WTC11 (cell line): ENCODE measurements around the gene CACNA1F. TPM values are rescaled to one million over a fixed set of nuclear protein-coding genes. Genes with fewer than 3 reads are reported as not detected.

Experiments
- ATAC-seq: fragments of 200-7000 bp; cut with Tn5 transposase; 2 replicates; pipeline ENCODE4 v1.10.0; 2021; ENCODE audit warnings: mild to moderate bottlenecking, moderate library complexity
- CTCF ChIA-PET: fragments of 300-600 bp; sonication (Branson Sonifier 250); formaldehyde crosslinking; loops from one replicate; lab custom pipeline; 2021; ENCODE audit warnings: antibody characterized with exemption; lab: Charles Lee
- POLR2A ChIA-PET: fragments of 350-600 bp; sonication (Branson Sonifier 250); formaldehyde crosslinking; loops from one replicate; lab custom pipeline; 2021; ENCODE audit warnings: antibody characterized with exemption; lab: Charles Lee
- DNase-seq: peaks from one replicate; pipeline ENCODE4 v3.0.0; 2021; ENCODE audit warnings: low spot score
- H3K27ac Mint-ChIP-seq: 2 replicates; pipeline ENCODE4 v1.8.0; 2021; ENCODE audit warnings: mixed read lengths
- H3K27me3 Mint-ChIP-seq: 2 replicates; pipeline ENCODE4 v1.8.0; 2021; ENCODE audit warnings: low read depth, mild to moderate bottlenecking, moderate library complexity, mixed read lengths
- H3K36me3 Mint-ChIP-seq: 2 replicates; pipeline ENCODE4 v1.8.0; 2021; ENCODE audit warnings: mixed read lengths
- H3K4me1 Mint-ChIP-seq: 2 replicates; pipeline ENCODE4 v1.8.0; 2022; ENCODE audit warnings: mixed read lengths
- H3K4me3 Mint-ChIP-seq: 2 replicates; pipeline ENCODE4 v1.8.0; 2021; ENCODE audit warnings: mild to moderate bottlenecking, moderate library complexity, mixed read lengths
- H3K9me3 Mint-ChIP-seq: 2 replicates; pipeline ENCODE4 v1.8.0; 2021; ENCODE audit warnings: mixed read lengths
- ATF1 ChIP-seq: sonication (generic); formaldehyde crosslinking; IDR thresholded peaks from 2 replicates; pipeline ENCODE4 v1.8.1; 2023; ENCODE audit warnings: mild to moderate bottlenecking, moderate library complexity, missing genetic modification reagents
- FOXJ3 ChIP-seq: sonication (generic); formaldehyde crosslinking; IDR thresholded peaks from 2 replicates; pipeline ENCODE4 v1.9.0; 2021; ENCODE audit warnings: missing genetic modification reagents, mild to moderate bottlenecking, borderline replicate concordance
- GTF2I ChIP-seq: fragments of 250-450 bp; sonication (Bioruptor Pico); conservative IDR thresholded peaks from 2 replicates; pipeline ENCODE4 v1.4.0; 2021; ENCODE audit warnings: mild to moderate bottlenecking
- KAT7 ChIP-seq: sonication (generic); formaldehyde crosslinking; IDR thresholded peaks from 2 replicates; pipeline ENCODE4 v1.8.1; 2023; ENCODE audit warnings: missing genetic modification reagents, mild to moderate bottlenecking, borderline replicate concordance
- MYBL2 ChIP-seq: sonication (generic); formaldehyde crosslinking; IDR thresholded peaks from 2 replicates; pipeline ENCODE4 v1.8.1; 2023; ENCODE audit warnings: mild to moderate bottlenecking, moderate library complexity, missing genetic modification reagents
- NR1H2 ChIP-seq: sonication (generic); formaldehyde crosslinking; IDR thresholded peaks from 2 replicates; pipeline ENCODE4 v1.9.0; 2021; ENCODE audit warnings: mild to moderate bottlenecking, moderate library complexity, missing genetic modification reagents
- NR2C2 ChIP-seq: sonication (generic); formaldehyde crosslinking; IDR thresholded peaks from 2 replicates; pipeline ENCODE4 v1.8.0; 2022; ENCODE audit warnings: mild to moderate bottlenecking, missing genetic modification reagents
- RORB ChIP-seq: fragments of 250-450 bp; sonication (Bioruptor Pico); IDR thresholded peaks from 2 replicates; pipeline ENCODE4 v1.9.0; 2021; ENCODE audit warnings: mild to moderate bottlenecking
- ZNF396 ChIP-seq: fragments of 250-450 bp; sonication (Bioruptor Pico); IDR thresholded peaks from 2 replicates; pipeline ENCODE4 v1.8.0; 2021; ENCODE audit warnings: mild to moderate bottlenecking, moderate library complexity, borderline replicate concordance
- total RNA-seq: library from RNA; stranded (reverse); gene quantifications from 3 replicates; pipeline ENCODE4 v1.2.3, GENCODE V29; 2021
- TF ChIP-seq, protein P1 (sequence below): sonication (generic); formaldehyde crosslinking; IDR thresholded peaks from 2 replicates; pipeline ENCODE4 v1.8.0; 2023; ENCODE audit warnings: missing genetic modification reagents, mild to moderate bottlenecking, borderline replicate concordance
- TF ChIP-seq, protein P2 (sequence below): sonication (generic); formaldehyde crosslinking; IDR thresholded peaks from 2 replicates; pipeline ENCODE4 v1.8.0; 2022; ENCODE audit warnings: mild to moderate bottlenecking, missing genetic modification reagents
- TF ChIP-seq, protein P3 (sequence below): sonication (generic); formaldehyde crosslinking; IDR thresholded peaks from 2 replicates; pipeline ENCODE4 v1.8.1; 2023; ENCODE audit warnings: mild to moderate bottlenecking, missing genetic modification reagents, moderate library complexity
- TF ChIP-seq, protein P4 (sequence below): fragments of 250-450 bp; sonication (Bioruptor Pico); conservative IDR thresholded peaks from 2 replicates; pipeline ENCODE4 v1.9.0; 2021; ENCODE audit warnings: mild to moderate bottlenecking
- TF ChIP-seq, protein P5 (sequence below): sonication (generic); formaldehyde crosslinking; IDR thresholded peaks from 2 replicates; pipeline ENCODE4 v1.8.1; 2022; ENCODE audit warnings: low read depth, mild to moderate bottlenecking, moderate library complexity, missing genetic modification reagents, borderline replicate concordance
- TF ChIP-seq, protein P6 (sequence below): fragments of 250-450 bp; sonication (Bioruptor Pico); IDR thresholded peaks from 2 replicates; pipeline ENCODE4 v1.9.0; 2021; ENCODE audit warnings: mild to moderate bottlenecking, borderline replicate concordance

CACNA1F gene
- total RNA-seq, 1 experiment from 2014 or later: 1.6 TPM

DNA sequence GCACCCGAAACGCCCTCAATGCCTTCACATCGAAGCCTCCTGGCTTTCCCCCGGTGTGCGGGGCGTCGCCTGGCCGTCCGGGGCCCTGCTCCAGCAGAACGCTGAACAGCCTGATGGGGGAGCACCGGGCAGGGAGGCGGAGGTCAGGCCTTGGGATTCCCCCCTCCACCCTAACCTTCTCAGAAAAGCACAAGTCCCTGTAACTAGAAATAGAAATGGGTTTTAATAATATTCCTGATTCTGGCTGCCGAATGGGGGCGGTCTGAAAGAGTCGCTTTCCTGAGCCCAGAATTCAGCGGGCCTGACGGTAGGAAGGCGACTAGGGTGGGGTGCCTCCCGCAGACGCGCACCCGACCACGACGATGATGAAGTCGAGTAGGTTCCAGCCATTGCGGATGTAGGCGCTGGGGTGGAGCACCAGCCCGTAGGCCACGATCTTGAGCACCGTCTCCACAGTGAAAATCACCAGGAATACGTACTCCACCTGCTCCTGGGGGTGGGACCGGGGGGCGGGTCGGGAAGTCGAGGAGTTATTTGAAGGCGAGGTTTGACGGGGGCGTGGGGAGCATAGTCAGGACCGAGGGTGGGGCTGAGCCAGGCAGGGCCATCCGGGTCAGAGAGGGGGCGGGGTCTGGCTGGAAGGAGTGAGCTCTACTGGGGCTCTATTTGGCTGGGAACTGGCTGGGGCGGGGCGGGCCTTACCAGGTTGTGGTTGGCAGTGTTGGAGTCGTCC is 2.5 kb downstream of the CACNA1F start (continued):
- TF ChIP-seq, protein P1, sequence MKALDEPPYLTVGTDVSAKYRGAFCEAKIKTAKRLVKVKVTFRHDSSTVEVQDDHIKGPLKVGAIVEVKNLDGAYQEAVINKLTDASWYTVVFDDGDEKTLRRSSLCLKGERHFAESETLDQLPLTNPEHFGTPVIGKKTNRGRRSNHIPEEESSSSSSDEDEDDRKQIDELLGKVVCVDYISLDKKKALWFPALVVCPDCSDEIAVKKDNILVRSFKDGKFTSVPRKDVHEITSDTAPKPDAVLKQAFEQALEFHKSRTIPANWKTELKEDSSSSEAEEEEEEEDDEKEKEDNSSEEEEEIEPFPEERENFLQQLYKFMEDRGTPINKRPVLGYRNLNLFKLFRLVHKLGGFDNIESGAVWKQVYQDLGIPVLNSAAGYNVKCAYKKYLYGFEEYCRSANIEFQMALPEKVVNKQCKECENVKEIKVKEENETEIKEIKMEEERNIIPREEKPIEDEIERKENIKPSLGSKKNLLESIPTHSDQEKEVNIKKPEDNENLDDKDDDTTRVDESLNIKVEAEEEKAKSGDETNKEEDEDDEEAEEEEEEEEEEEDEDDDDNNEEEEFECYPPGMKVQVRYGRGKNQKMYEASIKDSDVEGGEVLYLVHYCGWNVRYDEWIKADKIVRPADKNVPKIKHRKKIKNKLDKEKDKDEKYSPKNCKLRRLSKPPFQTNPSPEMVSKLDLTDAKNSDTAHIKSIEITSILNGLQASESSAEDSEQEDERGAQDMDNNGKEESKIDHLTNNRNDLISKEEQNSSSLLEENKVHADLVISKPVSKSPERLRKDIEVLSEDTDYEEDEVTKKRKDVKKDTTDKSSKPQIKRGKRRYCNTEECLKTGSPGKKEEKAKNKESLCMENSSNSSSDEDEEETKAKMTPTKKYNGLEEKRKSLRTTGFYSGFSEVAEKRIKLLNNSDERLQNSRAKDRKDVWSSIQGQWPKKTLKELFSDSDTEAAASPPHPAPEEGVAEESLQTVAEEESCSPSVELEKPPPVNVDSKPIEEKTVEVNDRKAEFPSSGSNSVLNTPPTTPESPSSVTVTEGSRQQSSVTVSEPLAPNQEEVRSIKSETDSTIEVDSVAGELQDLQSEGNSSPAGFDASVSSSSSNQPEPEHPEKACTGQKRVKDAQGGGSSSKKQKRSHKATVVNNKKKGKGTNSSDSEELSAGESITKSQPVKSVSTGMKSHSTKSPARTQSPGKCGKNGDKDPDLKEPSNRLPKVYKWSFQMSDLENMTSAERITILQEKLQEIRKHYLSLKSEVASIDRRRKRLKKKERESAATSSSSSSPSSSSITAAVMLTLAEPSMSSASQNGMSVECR: no peak
- no peak for TF ChIP-seq NR2C2 (CRISPR knock-in tag)
- TF ChIP-seq, protein P2, sequence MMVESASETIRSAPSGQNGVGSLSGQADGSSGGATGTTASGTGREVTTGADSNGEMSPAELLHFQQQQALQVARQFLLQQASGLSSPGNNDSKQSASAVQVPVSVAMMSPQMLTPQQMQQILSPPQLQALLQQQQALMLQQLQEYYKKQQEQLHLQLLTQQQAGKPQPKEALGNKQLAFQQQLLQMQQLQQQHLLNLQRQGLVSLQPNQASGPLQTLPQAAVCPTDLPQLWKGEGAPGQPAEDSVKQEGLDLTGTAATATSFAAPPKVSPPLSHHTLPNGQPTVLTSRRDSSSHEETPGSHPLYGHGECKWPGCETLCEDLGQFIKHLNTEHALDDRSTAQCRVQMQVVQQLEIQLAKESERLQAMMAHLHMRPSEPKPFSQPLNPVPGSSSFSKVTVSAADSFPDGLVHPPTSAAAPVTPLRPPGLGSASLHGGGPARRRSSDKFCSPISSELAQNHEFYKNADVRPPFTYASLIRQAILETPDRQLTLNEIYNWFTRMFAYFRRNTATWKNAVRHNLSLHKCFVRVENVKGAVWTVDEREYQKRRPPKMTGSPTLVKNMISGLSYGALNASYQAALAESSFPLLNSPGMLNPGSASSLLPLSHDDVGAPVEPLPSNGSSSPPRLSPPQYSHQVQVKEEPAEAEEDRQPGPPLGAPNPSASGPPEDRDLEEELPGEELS (CRISPR knock-in tag): no peak
- TF ChIP-seq GTF2I (CRISPR knock-in tag): no peak
- no peak for TF ChIP-seq FOXJ3
- TF ChIP-seq, protein P3, sequence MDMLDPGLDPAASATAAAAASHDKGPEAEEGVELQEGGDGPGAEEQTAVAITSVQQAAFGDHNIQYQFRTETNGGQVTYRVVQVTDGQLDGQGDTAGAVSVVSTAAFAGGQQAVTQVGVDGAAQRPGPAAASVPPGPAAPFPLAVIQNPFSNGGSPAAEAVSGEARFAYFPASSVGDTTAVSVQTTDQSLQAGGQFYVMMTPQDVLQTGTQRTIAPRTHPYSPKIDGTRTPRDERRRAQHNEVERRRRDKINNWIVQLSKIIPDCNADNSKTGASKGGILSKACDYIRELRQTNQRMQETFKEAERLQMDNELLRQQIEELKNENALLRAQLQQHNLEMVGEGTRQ (CRISPR knock-in tag): no peak
- TF ChIP-seq ATF1 (CRISPR knock-in tag): no peak
- TF ChIP-seq KAT7 (CRISPR knock-in tag): no peak
- TF ChIP-seq ZNF396 (CRISPR knock-in tag): no peak

DNA sequence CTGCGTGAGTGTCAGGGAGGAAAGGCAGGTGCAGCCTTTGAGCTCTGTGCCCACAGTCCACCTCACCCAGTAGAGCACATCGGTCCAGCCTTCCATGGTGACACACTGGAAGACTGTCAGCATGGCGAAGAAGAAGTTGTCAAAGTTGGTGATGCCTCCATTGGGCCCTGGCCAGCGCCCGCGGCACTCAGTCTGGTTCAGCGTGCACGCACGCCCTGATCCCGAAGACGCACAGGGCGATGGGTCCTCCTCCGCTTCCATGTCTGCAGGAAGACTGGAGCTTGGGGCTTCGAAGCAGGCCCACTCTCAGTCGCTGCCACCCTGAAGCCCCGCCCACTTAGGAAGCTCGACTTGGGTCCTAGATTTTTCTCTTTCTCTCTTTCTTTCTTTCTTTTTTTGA is 5.0 kb downstream of the CACNA1F start:
- Mint-ChIP-seq H3K36me3 (no peaks in the 10 kb centered on the region), H3K9me3 (no peaks in the 10 kb centered on the region), H3K4me3 (no peak overlapping the region), H3K4me1 (peaks cover 10% of the 10 kb centered on the region), H3K27me3 (peaks cover 20% of the 10 kb centered on the region), H3K27ac (no peak overlapping the region)
- no peak for ATAC-seq
- ChIA-PET POLR2A (no interaction called here), CTCF (interaction anchor here (0.6 to 2.3 kb wide), 4 partner anchors 10 to 43 kb away, joined by 4 to 13 read pairs (median 7); no protein-coding TSS in a partner anchor)
- TF ChIP-seq, protein P4, sequence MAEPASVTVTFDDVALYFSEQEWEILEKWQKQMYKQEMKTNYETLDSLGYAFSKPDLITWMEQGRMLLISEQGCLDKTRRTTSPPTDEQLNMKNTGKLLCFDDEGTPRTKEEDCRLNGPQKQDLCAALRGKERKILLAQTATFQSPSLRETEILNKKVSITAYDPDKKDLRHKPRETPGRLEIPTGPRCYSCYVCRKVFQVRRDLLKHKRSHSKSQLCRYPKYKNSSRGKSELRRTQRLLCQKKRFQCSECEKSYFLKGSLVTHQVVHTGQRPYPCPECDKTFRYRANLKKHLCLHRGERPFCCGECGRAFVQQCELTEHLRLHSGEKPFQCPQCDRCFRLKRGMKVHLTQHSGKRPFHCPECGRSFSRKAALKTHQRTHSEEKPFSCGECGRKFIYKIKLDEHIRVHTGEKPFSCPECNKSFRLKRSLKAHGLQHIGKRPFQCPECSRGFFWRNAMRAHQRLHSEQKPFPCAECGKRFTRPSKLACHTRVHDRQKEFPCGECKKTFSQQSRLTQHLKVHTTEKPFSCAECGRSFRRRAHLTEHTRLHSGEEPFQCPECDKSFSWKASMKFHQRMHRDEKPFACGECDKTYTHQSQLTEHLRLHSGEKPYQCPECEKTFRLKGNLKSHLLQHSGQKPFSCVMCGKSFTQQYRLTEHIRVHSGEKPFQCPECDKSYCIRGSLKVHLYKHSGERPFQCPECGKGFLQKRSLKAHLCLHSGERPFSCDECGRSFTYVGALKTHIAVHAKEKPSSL (CRISPR knock-in tag): no peak
- TF ChIP-seq, protein P5, sequence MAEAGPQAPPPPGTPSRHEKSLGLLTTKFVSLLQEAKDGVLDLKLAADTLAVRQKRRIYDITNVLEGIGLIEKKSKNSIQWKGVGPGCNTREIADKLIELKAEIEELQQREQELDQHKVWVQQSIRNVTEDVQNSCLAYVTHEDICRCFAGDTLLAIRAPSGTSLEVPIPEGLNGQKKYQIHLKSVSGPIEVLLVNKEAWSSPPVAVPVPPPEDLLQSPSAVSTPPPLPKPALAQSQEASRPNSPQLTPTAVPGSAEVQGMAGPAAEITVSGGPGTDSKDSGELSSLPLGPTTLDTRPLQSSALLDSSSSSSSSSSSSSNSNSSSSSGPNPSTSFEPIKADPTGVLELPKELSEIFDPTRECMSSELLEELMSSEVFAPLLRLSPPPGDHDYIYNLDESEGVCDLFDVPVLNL: no peak
- TF ChIP-seq NR1H2 (CRISPR knock-in tag) (no peak), RORB (CRISPR knock-in tag) (no peak), MYBL2 (no peak)
- TF ChIP-seq, protein P6, sequence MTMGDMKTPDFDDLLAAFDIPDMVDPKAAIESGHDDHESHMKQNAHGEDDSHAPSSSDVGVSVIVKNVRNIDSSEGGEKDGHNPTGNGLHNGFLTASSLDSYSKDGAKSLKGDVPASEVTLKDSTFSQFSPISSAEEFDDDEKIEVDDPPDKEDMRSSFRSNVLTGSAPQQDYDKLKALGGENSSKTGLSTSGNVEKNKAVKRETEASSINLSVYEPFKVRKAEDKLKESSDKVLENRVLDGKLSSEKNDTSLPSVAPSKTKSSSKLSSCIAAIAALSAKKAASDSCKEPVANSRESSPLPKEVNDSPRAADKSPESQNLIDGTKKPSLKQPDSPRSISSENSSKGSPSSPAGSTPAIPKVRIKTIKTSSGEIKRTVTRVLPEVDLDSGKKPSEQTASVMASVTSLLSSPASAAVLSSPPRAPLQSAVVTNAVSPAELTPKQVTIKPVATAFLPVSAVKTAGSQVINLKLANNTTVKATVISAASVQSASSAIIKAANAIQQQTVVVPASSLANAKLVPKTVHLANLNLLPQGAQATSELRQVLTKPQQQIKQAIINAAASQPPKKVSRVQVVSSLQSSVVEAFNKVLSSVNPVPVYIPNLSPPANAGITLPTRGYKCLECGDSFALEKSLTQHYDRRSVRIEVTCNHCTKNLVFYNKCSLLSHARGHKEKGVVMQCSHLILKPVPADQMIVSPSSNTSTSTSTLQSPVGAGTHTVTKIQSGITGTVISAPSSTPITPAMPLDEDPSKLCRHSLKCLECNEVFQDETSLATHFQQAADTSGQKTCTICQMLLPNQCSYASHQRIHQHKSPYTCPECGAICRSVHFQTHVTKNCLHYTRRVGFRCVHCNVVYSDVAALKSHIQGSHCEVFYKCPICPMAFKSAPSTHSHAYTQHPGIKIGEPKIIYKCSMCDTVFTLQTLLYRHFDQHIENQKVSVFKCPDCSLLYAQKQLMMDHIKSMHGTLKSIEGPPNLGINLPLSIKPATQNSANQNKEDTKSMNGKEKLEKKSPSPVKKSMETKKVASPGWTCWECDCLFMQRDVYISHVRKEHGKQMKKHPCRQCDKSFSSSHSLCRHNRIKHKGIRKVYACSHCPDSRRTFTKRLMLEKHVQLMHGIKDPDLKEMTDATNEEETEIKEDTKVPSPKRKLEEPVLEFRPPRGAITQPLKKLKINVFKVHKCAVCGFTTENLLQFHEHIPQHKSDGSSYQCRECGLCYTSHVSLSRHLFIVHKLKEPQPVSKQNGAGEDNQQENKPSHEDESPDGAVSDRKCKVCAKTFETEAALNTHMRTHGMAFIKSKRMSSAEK (CRISPR knock-in tag): no peak
- no peak for DNase-seq
